AML-193 (cell line): ENCODE data around the gene LCN10.

ENCODE experiments used
- DNase-seq, 2 experiments: peaks; one replicate each; lab custom pipeline; 2025; lab: John Stamatoyannopoulos, UW

LCN10 gene

DNA sequence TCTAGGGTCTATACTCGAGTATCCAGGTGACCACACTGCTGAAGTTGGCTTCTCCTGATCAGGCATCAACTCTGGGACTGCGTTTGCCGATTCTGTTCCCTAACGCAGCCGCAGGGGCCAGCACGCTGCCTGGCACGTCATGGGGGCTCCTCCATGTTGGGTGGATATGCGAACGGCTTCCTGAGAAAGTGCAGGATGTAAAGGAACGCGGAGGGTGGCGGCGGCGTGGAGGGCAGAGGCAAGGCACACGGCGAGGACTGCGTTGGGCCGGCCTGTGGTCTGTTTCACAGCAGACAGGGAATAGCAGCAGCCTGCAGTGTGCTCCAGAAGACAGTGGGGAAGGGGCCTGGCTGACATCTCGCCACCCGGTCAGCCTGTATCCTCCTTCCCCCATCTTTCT is 3.8 kb downstream of the LCN10 start:
- no peak for DNase-seq

DNA sequence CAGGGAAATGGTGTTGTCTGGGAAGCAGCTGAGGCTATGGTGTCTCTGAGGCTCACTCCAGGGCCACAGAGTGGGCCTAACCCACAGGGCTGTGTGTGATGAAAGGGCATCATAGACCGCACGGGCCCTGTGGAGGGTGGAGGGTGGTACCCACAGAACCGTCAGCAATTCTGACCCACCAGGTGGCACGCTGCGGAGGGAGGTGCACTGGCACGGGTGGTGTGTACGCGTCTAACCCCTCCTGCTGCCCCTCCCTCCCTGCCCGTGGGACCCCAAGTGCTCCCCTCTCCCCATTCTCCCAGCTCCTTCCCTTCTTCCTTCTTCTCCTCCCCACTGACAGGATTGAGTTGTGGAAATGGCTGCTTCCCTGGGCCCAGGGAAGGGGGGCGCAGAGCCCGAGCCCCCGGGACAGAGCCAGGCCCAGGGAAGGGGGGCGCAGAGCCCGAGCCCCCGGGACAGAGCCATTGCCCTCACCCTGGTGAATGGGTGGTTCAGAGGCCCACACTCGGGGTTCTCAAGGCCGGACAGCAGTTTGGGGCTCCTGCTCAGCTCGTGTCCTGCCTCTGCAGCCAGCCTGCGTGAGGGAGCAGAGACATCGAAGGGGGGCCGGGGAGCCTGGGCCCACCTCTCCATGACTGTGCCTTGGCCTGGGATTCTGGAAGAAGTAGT is 6.8 kb downstream of the LCN10 start:
- no peak for DNase-seq

DNA sequence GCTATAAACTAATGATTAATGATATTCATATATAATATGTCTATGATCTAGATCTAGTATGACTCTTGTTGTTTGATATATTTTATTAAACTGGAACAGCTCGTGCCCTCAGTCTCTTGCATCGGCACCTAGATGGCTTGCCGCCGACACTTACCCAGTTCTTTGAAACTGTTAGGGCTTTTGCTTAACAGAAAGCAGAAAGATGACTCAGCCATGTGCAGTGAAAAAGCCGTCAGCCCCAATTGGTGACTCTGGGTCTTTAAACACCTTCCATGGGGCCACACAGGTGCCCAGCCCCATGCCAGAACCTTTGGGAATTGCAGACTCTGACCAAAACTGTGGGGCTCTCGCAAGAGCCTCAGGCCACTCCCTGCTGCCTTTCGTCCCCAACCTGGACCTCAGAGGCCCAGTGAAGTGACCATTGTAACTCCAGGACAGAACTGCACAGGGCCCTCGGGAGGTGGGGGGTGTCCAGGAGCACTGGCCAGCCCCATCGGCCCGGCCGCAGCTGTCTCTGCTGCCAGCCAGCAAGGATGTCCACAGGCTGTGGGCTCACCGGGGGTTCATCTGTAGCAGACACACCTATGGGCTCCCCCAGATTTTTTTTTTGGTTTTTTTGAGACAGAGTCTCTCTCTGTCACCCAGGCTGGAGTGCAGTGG is 7.8 kb downstream of the LCN10 start:
- no peak for DNase-seq

DNA sequence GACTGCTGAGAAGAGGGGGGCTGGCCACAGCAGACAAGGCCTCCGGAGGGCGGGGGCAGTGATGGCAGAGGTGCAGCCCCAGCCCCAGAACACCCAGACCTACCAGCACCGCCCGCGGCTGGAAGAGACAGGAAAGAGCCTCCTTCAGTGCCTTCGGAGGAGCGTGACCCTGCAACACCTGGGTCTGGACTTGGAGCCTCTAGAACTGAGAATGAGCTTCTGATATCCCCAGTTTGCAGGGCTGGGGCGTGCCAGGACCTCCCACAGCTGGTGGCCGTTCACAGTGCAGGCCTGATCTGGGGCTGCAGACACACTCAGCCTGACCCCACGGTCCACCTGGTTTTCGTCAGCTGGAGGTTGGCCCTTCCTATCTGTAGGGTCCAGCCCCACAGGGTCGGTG is 9.1 kb downstream of the LCN10 start:
- no peak for DNase-seq

DNA sequence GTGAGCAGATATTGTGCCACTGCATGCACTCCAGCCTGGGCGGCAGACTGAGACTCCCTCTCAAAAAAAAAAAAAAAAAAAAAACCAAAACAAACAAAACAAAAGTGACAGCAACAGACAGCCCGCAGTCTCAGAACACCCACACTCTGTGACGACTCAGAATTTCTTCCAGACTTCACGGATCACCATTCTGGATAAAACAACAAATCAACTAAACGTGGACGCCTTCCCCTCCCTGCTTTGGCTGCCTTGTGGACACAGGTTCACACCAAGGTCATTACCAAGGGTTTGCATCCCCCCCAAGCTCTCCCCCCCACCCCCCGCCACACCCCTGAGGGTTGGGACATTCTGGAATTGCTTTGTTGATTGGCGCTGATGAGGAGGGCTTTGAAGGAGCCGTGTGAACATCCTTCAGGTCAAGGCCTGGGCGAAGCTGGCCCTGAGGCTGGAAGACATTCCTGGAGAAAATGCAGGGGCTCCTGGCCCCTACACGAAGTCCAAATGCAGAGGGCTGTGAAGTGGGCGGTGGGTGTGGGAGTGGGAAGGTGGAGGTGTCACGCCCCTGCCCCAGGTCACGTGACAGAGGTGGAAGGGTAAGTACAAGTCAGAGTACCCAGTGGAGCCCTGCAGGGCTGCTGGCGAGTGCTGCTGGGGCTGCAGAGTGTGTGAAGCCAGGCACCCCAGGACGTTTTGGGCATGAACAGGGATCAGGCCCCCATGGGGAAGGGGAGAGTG is 10.1 kb downstream of the LCN10 start:
- no peak for DNase-seq

DNA sequence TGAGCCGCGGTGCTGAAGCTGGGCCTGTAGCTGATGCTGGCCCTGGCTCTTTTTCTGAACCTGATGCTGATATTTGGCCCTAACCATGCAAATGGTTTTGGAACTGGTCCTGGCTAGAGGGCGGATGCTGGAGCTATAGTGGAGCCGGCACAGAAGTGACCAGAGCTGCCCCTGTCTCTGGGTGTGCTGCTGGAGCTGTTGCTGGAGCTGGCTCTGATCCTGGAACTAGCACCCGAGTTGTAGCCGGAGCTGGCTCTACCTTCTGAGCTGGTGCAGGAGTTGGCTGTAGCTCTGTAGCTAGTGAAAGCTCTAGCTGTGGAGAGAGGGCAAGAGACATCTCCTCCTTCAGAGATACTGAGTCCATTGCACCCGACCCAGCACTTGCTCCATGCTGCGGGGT is 12.8 kb downstream of the LCN10 start:
- no peak for DNase-seq

DNA sequence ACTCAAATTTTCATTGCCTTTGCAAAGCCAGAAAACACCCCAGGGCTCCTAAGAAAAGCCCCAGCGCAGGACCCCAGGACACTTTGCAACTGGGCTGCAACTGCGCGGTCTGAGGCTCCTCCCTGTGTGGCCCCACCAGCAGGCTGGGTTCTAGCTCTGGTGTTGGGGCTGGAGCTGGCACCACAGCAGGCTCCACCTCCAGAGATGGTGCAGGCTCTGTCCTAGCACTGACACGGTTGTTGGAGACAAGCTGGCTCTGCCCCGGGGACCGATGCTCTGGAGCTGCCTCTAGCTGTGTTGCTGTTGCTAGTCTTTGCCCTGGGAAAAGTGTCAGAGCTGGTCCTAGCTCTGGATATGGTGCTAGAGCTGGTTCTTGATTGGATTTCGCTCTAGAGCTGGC is 13.6 kb downstream of the LCN10 start:
- peak in 1 of 2 experiments; percentile 17 for DNase-seq

DNA sequence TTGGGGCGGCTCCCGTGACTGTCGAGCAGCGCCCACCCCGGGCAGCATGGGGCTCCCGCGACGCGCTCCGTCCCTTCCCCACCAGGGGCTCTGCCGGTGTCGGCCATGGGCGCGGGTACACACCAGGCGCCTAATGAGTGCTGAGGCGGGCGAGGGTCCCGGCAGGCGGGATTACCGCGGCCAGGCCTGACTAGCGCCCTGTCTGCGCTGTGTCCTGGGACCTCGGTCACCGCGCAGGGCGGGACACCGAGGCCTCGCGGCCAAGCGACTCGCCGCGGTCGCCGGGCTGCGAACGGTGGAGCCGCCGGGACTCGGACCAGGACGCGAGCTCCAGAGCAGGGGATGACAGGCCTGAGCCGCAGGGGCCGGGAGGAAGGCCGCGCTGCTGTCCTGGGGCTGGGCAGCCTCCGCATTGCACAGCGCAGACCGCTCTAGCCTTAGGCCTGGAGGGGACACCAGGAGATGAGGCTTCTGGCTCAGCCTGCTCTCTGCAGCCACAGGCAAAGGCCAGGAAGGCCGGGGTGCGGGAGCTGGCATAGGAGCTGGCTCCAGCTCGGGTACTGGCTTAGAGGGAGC is 14.1 kb downstream of the LCN10 start:
- peak in 1 of 2 experiments; percentile 6 for DNase-seq

DNA sequence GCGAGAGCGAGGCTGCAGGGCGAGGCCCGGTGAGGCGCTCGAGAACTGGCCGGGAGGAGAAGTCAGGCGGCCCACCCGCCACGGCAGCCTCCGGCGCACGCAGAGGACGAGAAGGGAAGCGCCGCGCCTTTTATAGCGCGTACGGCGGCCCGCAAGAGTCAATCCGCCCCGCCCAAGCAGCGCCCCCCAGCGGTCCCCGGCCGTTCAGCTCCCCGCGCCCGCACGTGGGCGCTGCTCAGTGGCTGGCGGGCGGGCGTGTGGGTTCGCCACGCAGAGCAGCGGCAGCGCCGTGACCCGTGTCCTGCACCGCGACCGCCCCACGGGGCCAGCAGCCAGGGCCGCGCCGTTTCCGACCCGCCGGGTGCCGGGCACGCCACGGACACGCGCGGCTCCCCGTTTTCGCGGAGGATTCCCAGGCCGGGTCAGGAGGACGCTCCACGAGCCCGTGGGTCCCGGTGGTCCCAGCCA is 14.6 kb downstream of the LCN10 start:
- peak; percentile 53 to 79 for DNase-seq

DNA sequence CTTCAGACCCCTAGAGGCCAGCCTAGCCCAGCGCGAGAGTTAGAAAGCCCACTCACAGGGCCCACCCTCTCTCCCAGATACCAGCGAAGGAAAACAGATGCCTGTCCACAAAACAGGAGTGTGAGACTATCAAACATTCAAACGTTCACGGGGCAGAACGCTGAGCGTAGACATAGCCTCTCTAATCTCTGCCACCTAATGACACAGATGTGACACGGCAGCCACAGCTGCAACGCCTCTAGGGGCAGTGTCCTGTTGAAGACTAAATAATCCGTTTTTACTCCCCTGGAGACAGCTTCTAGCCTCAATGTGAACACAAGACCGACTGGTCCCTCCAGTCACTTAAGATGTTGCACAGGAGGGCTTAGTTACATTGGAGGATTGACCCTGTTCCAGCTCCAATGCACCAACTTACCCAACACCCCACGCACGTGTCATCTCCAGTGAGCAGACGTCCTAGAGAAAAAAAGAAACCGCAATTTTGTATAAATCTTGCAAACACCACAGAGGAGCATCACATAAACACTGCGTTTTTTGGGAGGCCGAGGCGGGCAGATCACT is 16.0 kb downstream of the LCN10 start:
- DNase-seq, result peak; percentile 39 to 60

DNA sequence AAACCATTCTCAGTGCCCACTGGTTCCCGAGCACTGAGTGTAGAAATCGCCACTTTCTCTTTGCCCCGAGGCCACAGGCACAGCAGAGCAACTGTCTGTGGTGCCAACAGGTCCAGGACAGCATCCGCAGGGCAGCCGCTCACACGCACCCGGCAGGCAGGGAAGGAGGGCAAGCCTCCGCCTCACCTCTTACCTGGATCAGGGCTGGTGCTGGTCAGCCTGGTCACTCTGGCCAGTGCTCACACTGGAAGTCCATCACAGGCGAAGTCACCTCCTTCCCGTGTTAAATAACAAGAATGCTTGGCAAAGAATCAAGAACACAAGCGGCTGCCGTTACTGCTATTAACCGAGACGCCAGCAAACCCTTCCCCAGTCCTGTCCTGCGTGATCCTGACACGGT is 16.6 kb downstream of the LCN10 start:
- DNase-seq, result no peak

DNA sequence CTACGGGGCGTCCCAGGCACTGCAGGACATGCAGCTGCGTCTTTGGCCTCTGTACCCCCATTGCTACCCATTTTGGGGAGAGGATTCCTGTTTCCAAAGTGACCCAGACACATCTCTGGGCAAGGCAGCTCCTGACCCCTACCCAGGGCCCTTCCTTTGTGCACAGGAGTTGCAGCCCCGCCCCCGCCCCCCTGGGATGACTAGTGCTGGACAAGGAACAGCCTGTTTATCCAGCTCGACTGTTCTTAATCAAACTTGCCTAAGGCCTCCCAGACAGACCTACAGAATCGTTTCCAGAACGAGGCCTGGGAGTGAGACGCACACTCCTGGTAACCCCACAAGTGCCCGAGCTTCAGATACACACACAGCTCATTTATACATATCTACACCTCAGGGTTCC is 17.1 kb downstream of the LCN10 start:
- DNase-seq, result no peak

DNA sequence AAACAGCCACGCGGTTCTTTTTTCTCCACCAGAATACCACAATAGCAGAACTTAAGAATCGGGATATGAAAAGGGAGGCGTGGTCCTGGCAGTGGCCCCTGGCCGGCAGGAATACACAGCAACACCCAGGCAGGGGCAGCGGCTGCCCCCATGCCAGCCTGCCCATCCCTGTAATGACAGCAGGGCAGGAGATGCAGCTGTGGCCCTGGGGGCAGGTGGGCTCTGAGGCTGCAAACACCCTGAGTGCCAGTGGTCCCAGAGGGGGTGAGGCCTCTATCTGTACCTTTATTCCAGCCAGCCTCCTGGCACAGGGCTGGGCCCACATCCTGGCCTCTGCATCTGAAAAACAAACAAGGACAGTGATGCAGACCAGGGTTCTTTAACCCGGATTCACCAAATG is 18.0 kb downstream of the LCN10 start:
- DNase-seq, result no peak

DNA sequence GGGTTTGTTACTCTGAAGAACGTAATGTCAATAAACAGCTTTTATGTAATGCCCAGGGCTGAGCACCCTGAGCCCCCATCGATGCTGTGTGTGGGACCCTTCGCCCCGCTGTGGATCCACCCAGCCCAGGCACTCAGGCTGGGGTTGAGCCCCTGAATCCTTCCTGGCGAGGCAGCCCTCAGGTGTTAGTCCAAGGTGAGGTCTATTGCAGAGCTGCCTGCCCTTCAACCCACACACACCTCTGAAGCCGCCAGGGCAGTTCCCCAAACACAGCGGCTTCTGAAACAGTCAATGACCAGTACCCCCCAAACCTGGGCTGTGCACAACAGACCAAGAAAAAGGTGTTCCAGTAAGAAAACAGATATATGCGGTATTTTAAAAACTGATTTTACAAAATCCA is 18.8 kb downstream of the LCN10 start:
- no peak for DNase-seq

DNA sequence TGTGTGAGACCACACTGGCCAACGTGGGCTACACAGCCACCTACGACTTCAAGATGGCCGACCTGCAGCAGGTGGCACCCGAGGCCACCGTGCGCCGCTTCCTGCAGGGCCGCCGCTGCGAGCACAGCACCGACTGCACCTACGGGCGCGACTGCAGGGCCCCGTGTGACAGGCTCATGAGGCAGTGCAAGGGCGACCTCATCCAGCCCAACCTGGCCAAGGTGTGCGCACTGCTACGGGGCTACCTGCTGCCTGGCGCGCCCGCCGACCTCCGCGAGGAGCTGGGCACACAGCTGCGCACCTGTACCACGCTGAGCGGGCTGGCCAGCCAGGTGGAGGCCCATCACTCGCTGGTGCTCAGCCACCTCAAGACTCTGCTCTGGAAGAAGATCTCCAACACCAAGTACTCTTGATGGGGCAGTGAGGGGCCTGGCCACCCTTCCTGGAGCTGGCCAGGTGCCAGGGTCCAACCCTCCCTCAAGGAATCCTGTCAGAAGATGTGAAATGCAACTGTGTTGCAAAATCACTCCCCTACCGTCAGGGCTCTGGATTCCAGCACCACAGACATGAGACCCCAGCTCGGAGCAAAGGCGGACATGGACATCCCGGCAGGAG is 19.3 kb downstream of the LCN10 start:
- no peak for DNase-seq

DNA sequence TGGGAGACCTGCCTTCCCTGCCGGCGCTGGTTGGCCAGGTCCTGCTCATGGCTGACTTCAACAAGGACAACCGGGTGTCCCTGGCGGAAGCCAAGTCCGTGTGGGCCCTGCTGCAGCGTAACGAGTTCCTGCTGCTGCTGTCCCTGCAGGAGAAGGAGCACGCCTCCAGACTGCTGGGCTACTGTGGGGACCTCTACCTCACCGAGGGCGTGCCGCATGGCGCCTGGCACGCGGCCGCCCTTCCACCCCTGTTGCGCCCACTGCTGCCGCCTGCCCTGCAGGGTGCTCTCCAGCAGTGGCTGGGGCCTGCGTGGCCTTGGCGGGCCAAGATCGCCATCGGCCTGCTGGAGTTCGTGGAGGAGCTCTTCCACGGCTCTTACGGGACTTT is 19.8 kb downstream of the LCN10 start:
- no peak for DNase-seq

DNA sequence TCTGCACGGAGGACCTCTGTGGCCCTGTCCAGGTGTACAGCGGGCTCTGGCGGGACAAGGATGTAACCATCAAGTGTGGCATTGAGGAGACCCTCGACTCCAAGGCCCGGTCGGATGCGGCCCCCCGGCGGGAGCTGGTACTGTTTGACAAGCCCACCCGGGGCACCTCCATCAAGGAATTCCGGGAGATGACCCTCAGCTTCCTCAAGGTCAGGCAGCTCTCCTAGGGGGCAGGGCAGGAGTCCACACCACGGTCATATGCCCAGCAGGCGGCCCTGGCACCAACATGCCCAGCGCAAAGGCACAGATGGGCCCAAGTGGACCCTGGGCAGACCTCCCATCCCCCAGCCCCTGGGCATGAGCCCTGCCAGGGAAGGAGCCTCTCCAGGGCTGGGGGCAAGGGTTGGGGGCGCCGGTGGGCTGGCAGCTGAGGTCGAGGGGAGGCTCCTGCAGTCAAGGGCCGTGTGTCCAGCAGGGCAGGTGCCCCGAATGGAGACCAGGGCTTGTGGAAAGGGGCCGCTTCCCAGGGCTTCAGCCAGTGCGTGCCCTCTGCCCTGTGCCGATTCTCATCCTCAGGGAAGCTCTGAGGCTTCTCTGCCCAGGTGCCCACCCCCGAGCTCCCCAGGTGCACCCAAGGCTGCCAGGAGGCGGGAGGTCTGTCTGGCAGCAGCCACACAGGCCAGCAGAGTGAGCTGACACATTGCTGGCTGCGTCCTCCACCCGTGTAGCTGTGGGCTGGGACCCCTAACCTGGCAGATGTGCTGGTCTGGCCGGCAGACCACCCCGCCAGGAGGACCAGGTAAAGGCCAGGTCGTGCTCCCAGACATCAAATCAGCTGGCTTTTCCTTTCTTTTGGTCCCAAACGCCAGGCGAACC is 20.4 kb downstream of the LCN10 start:
- DNase-seq, result no peak

DNA sequence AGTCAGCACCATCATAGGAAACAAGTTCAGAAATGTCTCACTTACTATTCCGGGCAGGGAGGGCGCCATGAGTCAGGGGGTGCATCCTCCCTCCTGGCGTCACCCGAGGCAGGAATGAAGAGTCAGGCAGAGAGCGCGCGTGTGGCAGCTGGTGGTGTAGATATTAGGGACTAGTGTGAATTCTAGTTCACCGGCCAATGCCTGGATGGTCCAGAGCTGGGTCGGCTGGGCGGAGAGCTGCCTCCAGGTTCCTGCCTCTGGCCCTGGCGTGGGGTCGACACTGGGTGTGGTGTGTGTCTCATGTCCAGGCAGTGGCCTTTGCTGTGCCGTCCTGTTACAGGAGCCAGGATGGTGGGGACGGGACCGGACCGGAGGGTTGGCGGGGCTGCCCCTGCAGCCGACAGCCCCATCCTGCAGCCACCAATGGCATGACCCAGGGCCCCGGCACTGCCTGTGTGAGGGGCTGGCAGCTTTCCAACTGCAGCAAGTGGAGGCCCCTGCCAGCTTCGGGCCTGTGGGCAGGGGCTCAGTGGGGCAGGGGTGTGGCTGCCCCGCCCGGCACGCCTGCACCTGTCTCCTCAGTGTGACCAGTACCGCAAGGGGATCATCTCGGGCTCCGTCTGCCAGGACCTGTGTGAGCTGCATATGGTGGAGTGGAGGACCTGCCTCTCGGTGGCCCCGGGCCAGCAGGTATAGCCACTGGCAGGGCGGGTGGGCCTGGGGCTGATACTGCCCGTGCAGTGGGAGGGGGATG is 21.2 kb downstream of the LCN10 start:
- DNase-seq, result no peak

DNA sequence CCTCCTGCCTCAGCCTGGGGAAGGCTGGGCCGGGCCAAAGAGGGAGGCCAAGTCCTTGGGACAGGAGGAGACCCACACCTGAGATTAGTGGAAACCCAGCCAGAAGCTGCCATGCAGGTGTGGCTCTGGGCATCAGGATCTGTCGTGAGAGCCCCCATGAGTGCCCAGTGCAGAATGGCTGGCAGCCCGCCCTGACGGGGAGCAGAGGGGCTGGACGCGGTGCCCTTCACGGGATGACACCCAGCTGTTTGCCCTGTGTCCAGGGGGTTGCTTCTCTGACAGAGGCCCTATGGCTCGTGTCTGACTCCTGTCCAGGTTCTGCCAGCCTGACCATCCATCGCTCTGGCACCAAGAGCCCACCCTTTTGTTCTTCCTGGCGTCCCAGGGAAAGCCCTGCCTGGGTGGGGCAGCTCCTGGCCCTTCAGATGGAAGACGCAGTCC is 21.8 kb downstream of the LCN10 start:
- DNase-seq, result no peak

DNA sequence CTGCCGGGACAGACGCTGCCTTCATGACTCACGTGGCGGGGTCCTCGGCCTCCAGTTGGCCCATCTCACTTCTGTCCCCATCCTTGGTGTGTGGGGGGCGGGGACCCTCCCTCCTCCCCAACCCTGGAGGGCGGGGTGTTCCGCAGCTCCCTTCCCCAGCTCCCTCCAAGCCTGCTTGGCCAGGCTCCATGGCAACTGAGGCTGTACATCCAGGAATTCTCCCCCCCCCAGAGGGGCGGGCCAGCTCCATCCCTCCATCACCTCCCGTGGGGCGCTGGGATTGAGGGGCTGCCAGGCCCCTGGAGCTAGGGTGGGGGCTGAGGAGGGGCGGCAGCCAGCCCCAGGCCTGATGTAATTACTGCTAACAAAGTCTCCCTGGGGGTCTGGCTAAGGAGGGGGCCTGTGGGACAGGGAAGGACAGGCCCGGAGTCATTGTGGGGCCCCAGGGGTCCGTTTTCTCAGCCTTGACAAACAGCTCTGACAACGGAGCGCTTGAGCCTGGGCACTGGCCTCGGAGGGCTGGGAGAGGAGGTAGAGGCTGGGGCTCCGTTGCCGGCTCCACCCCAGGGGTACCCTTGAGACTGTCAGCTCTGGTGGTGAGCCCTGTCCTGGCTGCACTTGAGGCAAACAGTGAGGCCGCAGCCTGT is 22.4 kb downstream of the LCN10 start:
- DNase-seq, result no peak
